Measurements from ENCODE around the gene LIF. TPM values are rescaled to one million over a fixed set of nuclear protein-coding genes. Genes with fewer than 3 reads are reported as not detected.

Gene LIF
- total RNA-seq, 1 donor from 2014 or later: 6.9 TPM

- Histone ChIP-seq H3K27ac (no peak overlapping the region), H3K36me3 (no peaks in the 10 kb centered on the region), H3K27me3 (no peaks in the 10 kb centered on the region), H3K9me3 (no peaks in the 10 kb centered on the region), H3K4me3 (no peak overlapping the region), H3K4me1 (peaks cover 5% of the 10 kb centered on the region)
- intact Hi-C loops (cut with DNase I): no loop called here
- DNase-seq (no peak), ATAC-seq (peak; percentile 4)
- TF ChIP-seq CTCF (IDR thresholded peaks at IDR 0.05): no peak
Measured at GRCh38 chr22:30261134-30261533, 14.6 kb upstream of the LIF start.

- ATAC-seq: no peak
- Histone ChIP-seq H3K4me1 (peaks cover 10% of the 10 kb centered on the region), H3K27me3 (no peaks in the 10 kb centered on the region), H3K27ac (no peak overlapping the region), H3K4me3 (no peak overlapping the region), H3K9me3 (no peaks in the 10 kb centered on the region), H3K36me3 (no peaks in the 10 kb centered on the region)
- no peak for DNase-seq
- no peak for TF ChIP-seq CTCF (IDR thresholded peaks at IDR 0.05)
- intact Hi-C loops (cut with DNase I): no loop called here
Measured at GRCh38 chr22:30260682-30261081, 14.1 kb upstream of the LIF start.

- Histone ChIP-seq H3K27me3 (no peaks in the 10 kb centered on the region), H3K36me3 (no peaks in the 10 kb centered on the region), H3K27ac (no peak overlapping the region), H3K4me1 (peaks cover 11% of the 10 kb centered on the region), H3K4me3 (no peak overlapping the region), H3K9me3 (no peaks in the 10 kb centered on the region)
- no peak for ATAC-seq
- intact Hi-C loops (cut with DNase I): no loop called here
- no peak for DNase-seq
- no peak for TF ChIP-seq CTCF (IDR thresholded peaks at IDR 0.05)
Measured at GRCh38 chr22:30260276-30260675, 13.7 kb upstream of the LIF start.

GRCh38 chr22:30254314-30254713 lies 7.8 kb upstream of the LIF start:
- no peaks in the 10 kb centered on the region for H3K27me3 ChIP-seq
- TF ChIP-seq CTCF (IDR thresholded peaks at IDR 0.05): no peak
- no peak overlapping the region for H3K4me3 ChIP-seq
- intact Hi-C loops (cut with DNase I): no loop called here
- no peaks in the 10 kb centered on the region for H3K9me3 ChIP-seq
- H3K36me3 ChIP-seq: no peaks in the 10 kb centered on the region
- ATAC-seq (no peak), DNase-seq (no peak)
- H3K27ac ChIP-seq: no peak overlapping the region
- H3K4me1 ChIP-seq: peaks cover 21% of the 10 kb centered on the region

- Histone ChIP-seq H3K4me3 (no peak overlapping the region), H3K27ac (peak overlapping the region; percentile 18), H3K9me3 (no peaks in the 10 kb centered on the region), H3K4me1 (peaks cover 26% of the 10 kb centered on the region), H3K36me3 (no peaks in the 10 kb centered on the region), H3K27me3 (no peaks in the 10 kb centered on the region)
- no peak for TF ChIP-seq CTCF (IDR thresholded peaks at IDR 0.05)
- DNase-seq: peak; percentile 77
- peak; percentile 1 for ATAC-seq
- intact Hi-C loops (cut with DNase I): no loop called here
Measured at GRCh38 chr22:30253205-30253852, 6.8 kb upstream of the LIF start.
